ENCODE data around the gene VAT1L.

GRCh38 chr16:77939968-77940367, 151.6 kb downstream of the VAT1L start:
- TF ChIP-seq GABPA (IDR thresholded peaks at IDR 0.05; ENCODE audit: low read depth) (no peak), POLR2AphosphoS5 (IDR thresholded peaks at IDR 0.05; ENCODE audit: low read depth, low read length) (no peak), SMC3 (IDR thresholded peaks at IDR 0.05; ENCODE audit: low read depth, low read length) (no peak), CTCF (IDR thresholded peaks at IDR 0.05) (no peak), REST (IDR thresholded peaks at IDR 0.05; ENCODE audit: low read depth, low read length) (no peak), TEAD4 (IDR thresholded peaks at IDR 0.05; ENCODE audit: borderline replicate concordance, insufficient read depth) (no peak), RFX5 (IDR thresholded peaks at IDR 0.05; ENCODE audit: low read length) (no peak), FOSL2 (IDR thresholded peaks at IDR 0.05; ENCODE audit: borderline replicate concordance, low read depth) (no peak), ELF1 (IDR thresholded peaks at IDR 0.05) (no peak), ZBTB33 (IDR thresholded peaks at IDR 0.05; ENCODE audit: borderline replicate concordance, low read depth) (no peak), RAD21 (IDR thresholded peaks at IDR 0.05; ENCODE audit: low read length) (no peak), YY1 (IDR thresholded peaks at IDR 0.05; ENCODE audit: low read depth) (no peak), RXRA (IDR thresholded peaks at IDR 0.05; ENCODE audit: borderline replicate concordance, low read depth) (no peak), GATA2 (CRISPR knock-in tag; IDR thresholded peaks at IDR 0.05) (no peak)
